Mucosa of rectum (tissue), 2 donors: ENCODE data around the gene SPAG16.

Experiments used
- H3K27ac ChIP-seq, 2 donors: one replicate each; pipeline ENCODE4 v1.7.0; 2013; ENCODE audit warnings: inconsistent platforms in 2 of 2, low read depth in 2 of 2, low read length in 2 of 2
- H3K27me3 ChIP-seq, 2 donors: one replicate each; pipeline ENCODE4 v1.7.0; 2013; ENCODE audit warnings: low read length in 2 of 2; ENCODE audit not compliant: control insufficient read depth in 2 of 2, insufficient read depth in 2 of 2
- H3K36me3 ChIP-seq, 2 donors: one replicate each; pipeline ENCODE4 v1.7.0; 2013; ENCODE audit warnings: low read length in 2 of 2; ENCODE audit not compliant: control insufficient read depth in 2 of 2, insufficient read depth in 2 of 2
- H3K4me1 ChIP-seq, 2 donors: one replicate each; pipeline ENCODE4 v1.7.0; 2013; ENCODE audit warnings: low read length in 2 of 2, mild to moderate bottlenecking in 1 of 2; ENCODE audit not compliant: control insufficient read depth in 2 of 2, insufficient read depth in 2 of 2
- H3K4me3 ChIP-seq, 2 donors: one replicate each; pipeline ENCODE4 v1.7.0; 2013; ENCODE audit warnings: low read length in 2 of 2
- H3K9ac ChIP-seq, 2 donors: one replicate each; pipeline ENCODE4 v1.7.0; 2013; ENCODE audit warnings: low read length in 2 of 2, low read depth in 1 of 2, mild to moderate bottlenecking in 1 of 2
- H3K9me3 ChIP-seq, 2 donors: one replicate each; pipeline ENCODE4 v1.7.0; 2013; ENCODE audit warnings: low read length in 2 of 2; ENCODE audit not compliant: control insufficient read depth in 2 of 2
- donor health status: healthy.
- donor health status: Normal muscosa, but diverticular disease.

The SPAG16 gene

DNA sequence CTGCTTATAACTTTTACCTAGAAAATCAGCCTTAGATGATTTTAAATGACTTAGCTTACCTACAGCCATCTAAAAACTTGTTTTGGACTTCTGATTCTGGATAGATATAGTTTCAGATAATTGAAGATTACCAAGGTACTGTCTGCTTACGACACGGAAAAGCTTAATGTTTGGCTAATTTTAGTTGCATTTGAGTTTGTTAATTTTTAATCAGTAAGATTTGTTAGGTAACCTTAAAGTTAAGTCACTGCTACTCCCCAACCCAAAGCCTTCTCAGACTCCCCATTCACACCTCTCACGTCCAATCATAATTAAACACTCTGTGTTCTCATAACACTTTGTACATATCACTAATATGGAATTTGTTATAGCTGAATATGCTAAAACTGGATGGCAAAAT lies 936.0 kb downstream of the SPAG16 start:
- H3K9ac ChIP-seq, result no peak overlapping the region
- no peaks in the 10 kb centered on the region for H3K27me3 ChIP-seq
- no peaks in the 10 kb centered on the region for H3K9me3 ChIP-seq
- H3K27ac ChIP-seq, result no peak overlapping the region
- no peak overlapping the region for H3K4me3 ChIP-seq
- H3K36me3 ChIP-seq, result no peaks in the 10 kb centered on the region
- H3K4me1 ChIP-seq, result no peaks in the 10 kb centered on the region

DNA sequence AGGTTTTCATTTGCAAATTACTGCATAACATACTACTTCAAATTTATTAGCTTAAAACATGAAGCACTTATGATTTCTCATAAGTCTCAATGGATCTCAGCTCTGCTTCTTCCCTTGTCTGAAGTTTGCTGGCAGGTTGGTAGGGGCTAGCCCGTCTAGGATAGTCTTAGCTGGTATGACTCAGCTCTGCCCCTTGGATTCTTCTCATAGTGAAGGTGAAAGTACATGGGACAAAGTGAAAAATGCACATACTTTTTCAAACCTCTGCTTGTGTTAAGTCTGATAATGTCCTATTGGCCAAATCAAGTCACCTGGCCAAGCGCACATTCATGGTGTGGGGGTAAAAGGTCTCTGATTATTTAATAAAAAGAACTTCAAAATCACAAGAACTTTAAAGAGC lies 941.8 kb downstream of the SPAG16 start:
- H3K4me3 ChIP-seq, result no peak overlapping the region
- no peaks in the 10 kb centered on the region for H3K36me3 ChIP-seq
- H3K27me3 ChIP-seq, result no peaks in the 10 kb centered on the region
- H3K4me1 ChIP-seq, result no peaks in the 10 kb centered on the region
- no peaks in the 10 kb centered on the region for H3K9me3 ChIP-seq
- no peak overlapping the region for H3K9ac ChIP-seq
- H3K27ac ChIP-seq, result no peak overlapping the region

GRCh38 chr2:214232271-214232670 lies 948.0 kb downstream of the SPAG16 start:
- no peaks in the 10 kb centered on the region for H3K36me3 ChIP-seq
- no peaks in the 10 kb centered on the region for H3K4me1 ChIP-seq
- H3K27me3 ChIP-seq, result no peaks in the 10 kb centered on the region
- H3K9me3 ChIP-seq, result no peaks in the 10 kb centered on the region
- no peak overlapping the region for H3K27ac ChIP-seq
- no peak overlapping the region for H3K4me3 ChIP-seq
- H3K9ac ChIP-seq, result no peak overlapping the region

- no peak overlapping the region for H3K27ac ChIP-seq
- H3K9ac ChIP-seq, result no peak overlapping the region
- no peaks in the 10 kb centered on the region for H3K27me3 ChIP-seq
- H3K4me3 ChIP-seq, result no peak overlapping the region
- H3K36me3 ChIP-seq, result no peaks in the 10 kb centered on the region
- H3K9me3 ChIP-seq, result no peaks in the 10 kb centered on the region
- H3K4me1 ChIP-seq, result no peaks in the 10 kb centered on the region
These were observed 948.9 kb downstream of the SPAG16 start for GRCh38 chr2:214233164-214233563.

- H3K27ac ChIP-seq, result no peak overlapping the region
- H3K27me3 ChIP-seq, result no peaks in the 10 kb centered on the region
- no peaks in the 10 kb centered on the region for H3K4me1 ChIP-seq
- H3K36me3 ChIP-seq, result no peaks in the 10 kb centered on the region
- no peak overlapping the region for H3K4me3 ChIP-seq
- H3K9ac ChIP-seq, result no peak overlapping the region
- no peaks in the 10 kb centered on the region for H3K9me3 ChIP-seq
These were observed 958.5 kb downstream of the SPAG16 start for GRCh38 chr2:214242797-214243196.

- Histone ChIP-seq H3K4me1 (no peaks in the 10 kb centered on the region), H3K9ac (no peak overlapping the region), H3K27me3 (no peaks in the 10 kb centered on the region), H3K9me3 (no peaks in the 10 kb centered on the region), H3K36me3 (no peaks in the 10 kb centered on the region), H3K4me3 (no peak overlapping the region), H3K27ac (no peak overlapping the region)
These were observed 960.6 kb downstream of the SPAG16 start for GRCh38 chr2:214244847-214245246.

DNA sequence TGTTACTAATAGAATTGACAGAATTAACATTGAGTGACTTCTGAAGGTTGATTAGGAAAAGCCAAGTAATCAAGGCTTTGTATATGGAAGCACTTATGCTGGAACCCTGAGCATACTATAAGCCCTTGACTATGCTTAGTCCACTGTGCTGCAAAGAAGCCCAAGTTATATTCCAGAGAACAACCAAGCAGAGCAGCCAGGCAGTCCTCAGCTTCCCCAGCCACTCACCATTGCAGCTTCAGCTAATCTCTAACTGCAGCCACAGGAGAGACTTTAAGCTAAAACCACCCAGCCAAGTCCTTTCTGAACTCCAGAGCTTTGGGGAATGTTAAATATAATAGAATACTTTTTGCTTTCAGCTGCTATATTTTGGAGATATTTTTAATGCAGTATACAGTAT lies 962.2 kb downstream of the SPAG16 start:
- Histone ChIP-seq H3K4me3 (no peak overlapping the region), H3K27ac (no peak overlapping the region), H3K9ac (no peak overlapping the region), H3K9me3 (no peaks in the 10 kb centered on the region), H3K27me3 (no peaks in the 10 kb centered on the region), H3K4me1 (no peaks in the 10 kb centered on the region), H3K36me3 (no peaks in the 10 kb centered on the region)

DNA sequence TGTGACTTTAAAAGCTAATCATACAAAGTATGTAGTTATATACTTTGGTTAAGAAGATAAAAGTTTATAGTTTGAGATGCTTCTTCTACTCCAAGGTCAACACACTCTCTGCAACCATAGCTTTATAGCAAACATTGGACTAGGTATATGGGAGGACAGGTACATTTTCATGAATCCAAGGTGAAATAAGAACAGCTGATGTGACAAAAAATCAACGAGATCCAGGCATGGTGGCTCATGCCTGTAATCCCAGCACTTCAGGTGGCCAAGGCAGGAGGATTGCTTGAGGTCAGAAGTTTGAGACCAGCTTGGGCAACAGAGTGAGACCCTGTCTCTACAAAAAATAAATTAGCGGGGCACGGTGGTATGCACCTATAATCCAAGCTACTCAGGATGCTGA lies 963.3 kb downstream of the SPAG16 start:
- Histone ChIP-seq H3K4me1 (no peaks in the 10 kb centered on the region), H3K27me3 (no peaks in the 10 kb centered on the region), H3K9me3 (no peaks in the 10 kb centered on the region), H3K9ac (no peak overlapping the region), H3K36me3 (no peaks in the 10 kb centered on the region), H3K4me3 (no peak overlapping the region), H3K27ac (no peak overlapping the region)

GRCh38 chr2:214255046-214255445 lies 970.8 kb downstream of the SPAG16 start:
- H3K27ac ChIP-seq, result no peak overlapping the region
- no peaks in the 10 kb centered on the region for H3K9me3 ChIP-seq
- no peaks in the 10 kb centered on the region for H3K4me1 ChIP-seq
- no peak overlapping the region for H3K4me3 ChIP-seq
- no peaks in the 10 kb centered on the region for H3K27me3 ChIP-seq
- no peaks in the 10 kb centered on the region for H3K36me3 ChIP-seq
- H3K9ac ChIP-seq, result no peak overlapping the region

DNA sequence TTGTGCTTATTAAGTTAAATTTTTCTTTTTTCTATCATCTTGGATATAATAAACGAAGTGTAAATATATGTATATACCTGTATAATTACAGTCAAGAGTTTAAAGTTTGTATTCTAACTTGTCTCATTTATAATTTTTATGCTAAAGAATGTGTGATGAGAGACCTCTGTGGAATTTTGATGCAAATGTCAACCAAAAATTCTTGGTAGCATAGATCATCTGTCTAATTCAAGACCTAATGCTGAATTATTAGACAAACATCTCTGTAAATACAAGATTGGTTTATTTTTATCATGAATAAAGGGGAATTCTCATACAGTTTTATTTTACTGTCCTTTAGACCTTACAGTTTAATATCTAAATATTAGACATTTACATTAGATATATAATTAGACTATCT lies 977.4 kb downstream of the SPAG16 start:
- Histone ChIP-seq H3K27ac (no peak overlapping the region), H3K36me3 (no peaks in the 10 kb centered on the region), H3K4me3 (no peak overlapping the region), H3K4me1 (no peaks in the 10 kb centered on the region), H3K27me3 (no peaks in the 10 kb centered on the region), H3K9ac (no peak overlapping the region), H3K9me3 (no peaks in the 10 kb centered on the region)

DNA sequence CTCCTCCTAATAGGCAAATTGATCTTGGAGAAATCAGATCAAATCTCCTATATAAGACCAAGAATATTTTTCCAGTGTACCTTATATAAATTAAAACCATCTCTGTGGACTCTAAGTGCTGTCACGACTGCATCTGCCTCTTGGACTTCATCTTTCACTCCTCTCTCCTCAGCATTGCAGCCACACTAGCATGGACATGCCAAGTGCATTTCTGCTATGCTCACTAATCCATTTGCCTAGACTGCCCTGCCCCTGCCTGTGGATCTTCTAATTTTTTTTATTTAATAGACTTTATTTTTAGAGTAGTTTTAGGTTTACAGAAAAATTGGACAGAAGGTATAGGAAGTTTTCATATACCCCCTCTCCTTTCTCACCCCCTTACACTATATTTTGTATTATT lies 979.9 kb downstream of the SPAG16 start:
- no peak overlapping the region for H3K4me3 ChIP-seq
- H3K9ac ChIP-seq, result no peak overlapping the region
- H3K36me3 ChIP-seq, result no peaks in the 10 kb centered on the region
- H3K27me3 ChIP-seq, result no peaks in the 10 kb centered on the region
- no peaks in the 10 kb centered on the region for H3K9me3 ChIP-seq
- no peak overlapping the region for H3K27ac ChIP-seq
- no peaks in the 10 kb centered on the region for H3K4me1 ChIP-seq
